Activated CD4-positive, alpha-beta T cell treated with anti-CD3 and anti-CD28 coated beads for 48 hours (primary cell): ENCODE measurements around the gene PLCB2.

Source experiments
- DNase-seq: peaks from one replicate; pipeline ENCODE4 v3.0.0-alpha.2; 2020

Gene PLCB2

DNA sequence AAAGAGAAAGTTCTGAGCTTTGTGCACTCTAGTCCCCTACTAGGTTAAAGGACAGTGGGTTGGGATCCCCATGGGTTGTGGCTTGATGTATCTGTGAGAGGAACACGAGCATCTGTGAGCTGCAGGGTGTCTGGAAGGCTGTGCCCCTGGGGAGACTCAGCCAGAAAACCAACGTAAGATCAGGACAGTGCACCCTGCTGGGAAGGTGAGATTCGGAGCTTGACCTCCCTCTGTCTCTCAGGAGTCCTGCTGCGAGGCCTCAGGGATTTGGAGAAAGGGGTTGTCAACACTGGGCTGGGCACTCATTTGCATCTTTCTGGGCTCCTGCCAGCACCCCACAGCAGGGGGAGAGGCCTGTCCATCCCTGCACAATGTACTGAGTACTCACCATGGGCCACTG is 40.1 kb downstream of the PLCB2 start:
- DNase-seq = no peak

GRCh38 chr15:40266828-40267304 is 40.9 kb downstream of the PLCB2 start:
- DNase-seq = peak; percentile 28

DNA sequence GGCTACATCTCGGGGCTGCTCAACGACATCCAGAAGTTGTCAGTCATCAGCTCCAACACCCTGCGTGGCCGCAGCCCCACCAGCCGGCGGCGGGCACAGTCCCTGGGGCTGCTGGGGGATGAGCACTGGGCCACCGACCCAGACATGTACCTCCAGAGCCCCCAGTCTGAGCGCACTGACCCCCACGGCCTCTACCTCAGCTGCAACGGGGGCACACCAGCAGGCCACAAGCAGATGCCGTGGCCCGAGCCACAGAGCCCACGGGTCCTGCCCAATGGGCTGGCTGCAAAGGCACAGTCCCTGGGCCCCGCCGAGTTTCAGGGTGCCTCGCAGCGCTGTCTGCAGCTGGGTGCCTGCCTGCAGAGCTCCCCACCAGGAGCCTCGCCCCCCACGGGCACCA is 41.9 kb downstream of the PLCB2 start:
- no peak for DNase-seq

GRCh38 chr15:40265355-40265754 is 42.4 kb downstream of the PLCB2 start:
- no peak for DNase-seq

DNA sequence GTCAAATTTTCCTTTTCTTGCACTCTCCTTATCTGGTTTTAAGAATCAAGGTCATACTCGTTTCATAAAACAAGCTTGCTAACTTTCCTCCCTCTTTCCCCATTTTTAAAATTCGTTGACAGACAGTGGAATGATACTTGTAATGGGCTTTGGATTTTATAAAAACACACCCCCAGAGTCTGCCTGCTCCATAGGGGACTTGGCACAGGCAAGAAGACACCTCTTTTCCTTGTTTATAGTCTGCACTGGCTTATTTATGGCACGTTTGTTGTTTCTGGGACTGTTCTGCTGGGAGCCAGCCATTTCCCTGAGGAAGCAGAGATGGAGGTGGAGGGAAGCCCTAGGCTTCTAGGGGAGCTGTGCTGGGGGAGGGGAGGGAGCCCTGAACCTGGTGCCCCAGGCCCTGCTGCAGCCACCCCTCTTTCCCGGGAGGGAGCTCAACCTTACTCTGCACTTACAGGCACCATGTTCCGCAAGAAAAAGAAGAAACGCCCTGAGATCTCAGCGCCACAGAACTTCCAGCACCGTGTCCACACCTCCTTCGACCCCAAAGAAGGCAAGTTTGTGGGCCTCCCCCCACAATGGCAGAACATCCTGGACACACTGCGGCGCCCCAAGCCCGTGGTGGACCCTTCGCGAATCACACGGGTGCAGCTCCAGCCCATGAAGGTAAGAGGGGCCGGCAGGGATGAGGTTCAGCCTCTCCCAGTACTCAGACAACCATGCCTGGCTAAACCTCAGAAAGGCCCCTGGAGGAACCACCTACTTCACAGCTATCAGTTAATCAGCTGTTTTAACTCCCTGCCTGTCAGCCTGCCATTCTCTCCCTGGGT is 43.2 kb downstream of the PLCB2 start:
- DNase-seq = no peak

GRCh38 chr15:40263024-40263754 is 44.5 kb downstream of the PLCB2 start:
- no peak for DNase-seq

- DNase-seq = no peak
These were observed 48.7 kb downstream of the PLCB2 start for GRCh38 chr15:40259021-40259420.

DNA sequence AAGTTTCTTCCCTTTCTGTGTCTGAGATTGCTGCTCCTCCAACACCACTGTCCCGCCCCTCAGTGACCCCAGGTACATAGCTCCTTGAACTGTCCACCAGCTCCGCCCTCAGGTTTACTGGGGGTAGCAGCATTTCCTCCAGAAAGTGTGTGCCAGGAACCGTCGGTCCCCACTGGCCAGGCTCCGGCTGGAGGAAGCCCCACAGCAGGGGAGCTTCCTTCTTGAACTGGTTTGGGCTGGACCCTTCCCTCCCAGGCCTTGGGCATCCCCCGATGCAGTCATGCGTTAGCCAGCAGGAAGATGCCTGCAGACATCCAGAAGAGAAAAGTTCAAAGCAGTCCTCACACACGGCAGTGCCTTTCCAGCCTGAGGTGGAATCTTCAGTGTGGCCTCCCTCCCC is 49.2 kb downstream of the PLCB2 start:
- DNase-seq = no peak

GRCh38 chr15:40257656-40258450 is 49.9 kb downstream of the PLCB2 start:
- no peak for DNase-seq

GRCh38 chr15:40256638-40257235 is 51.0 kb downstream of the PLCB2 start:
- no peak for DNase-seq

DNA sequence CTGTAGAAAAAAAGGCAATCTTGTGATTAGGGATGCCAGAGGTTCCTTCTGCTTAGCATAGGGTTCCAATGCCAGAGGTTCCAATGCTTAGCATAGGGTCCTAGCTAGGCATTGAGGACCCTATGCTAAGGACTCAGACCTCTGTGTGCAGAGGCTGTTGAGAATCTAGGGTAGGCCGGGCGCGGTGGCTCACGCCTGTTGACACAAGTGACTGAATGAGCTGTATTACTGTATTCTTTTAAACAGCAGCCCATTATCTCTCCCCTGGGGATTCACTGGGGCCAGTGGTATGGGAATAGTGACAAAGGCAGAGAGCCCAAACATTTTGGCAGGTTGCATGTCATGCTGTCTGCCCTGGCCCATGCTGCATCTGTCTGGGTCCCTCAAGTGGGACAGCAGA is 52.7 kb downstream of the PLCB2 start:
- no peak for DNase-seq

DNA sequence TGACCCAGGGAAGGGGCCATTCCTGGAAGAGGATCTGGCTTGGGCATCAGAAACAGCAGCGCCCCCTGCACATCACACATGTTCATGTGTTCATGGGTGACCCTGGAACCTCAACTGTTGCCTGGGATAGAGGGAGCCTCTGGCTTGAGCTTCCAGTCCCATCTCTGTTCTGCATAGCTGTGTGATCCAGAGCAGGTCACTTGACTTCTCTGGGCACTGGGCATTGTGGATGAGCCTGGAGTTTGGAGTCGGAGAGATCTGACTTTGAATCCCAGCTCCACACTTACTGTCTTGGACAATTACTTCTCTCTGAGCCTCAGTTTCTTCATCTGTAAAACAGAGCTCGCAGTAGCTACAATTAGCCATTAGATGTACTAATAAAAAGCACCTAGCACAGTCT is 53.3 kb downstream of the PLCB2 start:
- no peak for DNase-seq

DNA sequence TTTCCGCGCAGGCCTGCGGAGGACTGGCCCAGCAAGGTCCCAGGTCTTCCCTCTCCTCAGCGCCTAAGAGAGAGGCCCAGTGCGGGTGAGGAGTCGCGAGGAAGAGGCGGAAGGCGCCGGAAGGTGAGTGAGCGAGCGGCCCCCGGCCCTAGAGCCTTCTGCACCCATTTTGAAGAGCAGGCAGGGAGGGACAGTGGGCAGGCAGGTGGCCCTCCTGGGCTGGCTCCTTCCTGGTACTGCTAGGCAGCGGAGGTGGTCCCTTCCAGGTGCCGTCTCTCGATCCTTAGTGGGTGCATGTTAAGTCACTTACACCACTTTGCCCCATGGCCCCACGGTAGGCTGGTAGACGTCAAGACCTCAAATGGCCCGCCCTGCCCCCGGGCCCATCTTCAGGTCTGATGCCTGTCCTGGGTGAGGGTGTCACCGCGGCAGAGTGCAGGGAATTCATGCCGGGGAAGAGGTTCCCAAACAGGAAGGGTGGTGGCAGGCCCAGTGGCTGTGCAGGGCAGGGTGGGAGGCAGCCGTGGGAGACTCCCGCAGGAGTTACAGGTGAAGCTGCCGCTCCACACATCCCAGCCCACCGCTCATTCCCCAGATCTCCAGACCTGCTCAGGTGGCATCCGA is 54.5 kb downstream of the PLCB2 start:
- DNase-seq = no peak

DNA sequence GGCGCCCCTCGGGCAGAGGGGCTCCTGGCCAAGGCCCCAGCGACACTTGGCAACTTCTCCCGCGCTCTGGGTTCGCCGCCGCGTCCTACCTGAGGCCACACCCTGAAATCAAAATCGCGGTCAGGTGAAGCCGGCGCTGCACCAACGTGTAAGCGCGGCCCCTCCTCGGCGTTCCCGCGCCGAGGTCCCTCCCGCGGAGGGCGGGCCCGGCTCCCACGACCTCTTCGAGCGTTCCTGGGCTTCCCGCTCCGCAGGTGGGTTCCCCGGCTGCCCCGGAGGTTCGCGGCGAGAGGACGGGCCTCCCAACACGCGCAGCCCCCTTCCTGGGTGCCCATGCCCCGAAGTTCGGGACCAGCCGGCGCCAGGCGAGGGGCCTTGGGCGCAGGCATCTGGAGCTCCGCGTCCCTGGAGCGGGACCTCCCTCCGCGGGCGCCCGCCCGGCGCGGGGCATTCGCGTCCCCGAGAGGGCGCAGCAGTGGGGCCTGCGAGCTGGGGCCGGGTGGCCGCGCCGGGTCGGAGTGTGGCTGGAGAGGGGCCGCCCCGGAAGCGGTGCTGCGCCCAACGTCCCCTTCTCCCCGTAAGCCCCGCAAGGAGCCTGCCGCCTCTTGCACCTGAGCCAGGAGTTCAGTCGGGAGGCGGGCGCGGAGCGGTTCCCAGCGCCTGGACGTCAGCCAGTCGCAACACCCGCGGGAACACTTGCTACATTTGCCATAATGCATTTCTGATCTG is 55.1 kb downstream of the PLCB2 start:
- peak; percentile 23 for DNase-seq

GRCh38 chr15:40252141-40252437 is 55.6 kb downstream of the PLCB2 start:
- DNase-seq = no peak

DNA sequence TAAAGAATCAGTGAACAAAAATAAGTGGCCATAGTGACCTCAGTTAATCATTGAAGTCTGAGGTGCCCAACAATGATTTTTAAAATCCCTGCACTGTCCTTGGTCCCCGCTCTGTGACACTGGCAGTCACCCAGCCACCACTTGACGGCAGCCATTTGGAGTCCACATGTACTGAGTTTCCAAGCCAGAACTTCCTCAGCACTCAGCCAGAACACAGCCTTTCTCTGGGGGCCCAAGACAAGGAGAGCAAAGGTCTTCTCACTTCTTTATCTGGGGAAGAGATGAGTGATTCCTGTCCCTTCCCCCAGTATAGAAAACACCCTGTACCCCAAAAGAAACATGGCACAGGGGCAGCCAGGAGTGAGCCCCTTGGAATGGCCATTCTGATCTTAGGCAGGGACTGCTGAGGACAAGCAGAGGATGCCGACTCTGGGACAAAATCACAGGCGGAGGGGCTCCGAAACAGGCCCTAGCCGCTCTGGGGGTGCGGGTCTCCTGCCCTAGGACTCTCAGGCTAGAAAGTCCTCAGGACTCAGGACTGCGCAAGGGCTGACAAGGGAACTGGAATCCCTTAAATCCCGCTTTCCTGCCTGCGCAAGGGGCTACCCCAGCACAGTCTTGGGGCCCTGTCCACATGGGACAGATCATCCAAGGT is 56.1 kb downstream of the PLCB2 start:
- no peak for DNase-seq

DNA sequence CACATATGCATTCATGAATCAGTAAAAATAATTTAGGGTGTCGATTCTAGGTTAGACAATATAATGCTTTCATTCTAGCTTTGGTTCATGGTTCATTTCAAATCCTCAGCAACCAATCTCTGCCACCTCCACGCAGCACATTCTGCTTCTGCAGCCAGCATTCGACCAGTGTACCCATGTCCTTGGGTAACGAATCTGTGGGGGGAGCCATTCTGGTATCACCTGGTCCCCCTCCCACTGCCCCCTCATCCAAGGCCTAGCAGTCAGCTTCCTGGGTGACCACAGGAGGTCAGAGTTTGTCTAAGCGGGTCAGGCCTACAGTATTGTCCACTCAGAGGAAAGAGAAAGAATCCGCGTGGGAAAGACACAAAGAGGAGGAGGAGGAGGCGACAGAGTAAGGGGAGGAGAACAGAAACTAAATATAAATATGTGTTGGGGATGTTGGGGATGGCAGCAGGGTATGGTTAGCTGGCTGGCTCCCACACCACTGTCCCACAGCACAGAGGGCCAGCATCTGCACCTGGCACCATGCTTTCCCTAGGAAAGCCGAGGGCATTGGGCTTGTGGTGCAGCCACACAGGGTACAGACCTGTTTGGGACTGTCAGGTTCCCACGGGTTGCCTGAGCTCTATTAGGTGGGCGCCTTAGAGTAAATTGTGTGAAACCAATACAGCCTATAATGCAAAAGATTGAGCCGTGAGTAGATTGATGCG is 56.8 kb downstream of the PLCB2 start:
- no peak for DNase-seq

DNA sequence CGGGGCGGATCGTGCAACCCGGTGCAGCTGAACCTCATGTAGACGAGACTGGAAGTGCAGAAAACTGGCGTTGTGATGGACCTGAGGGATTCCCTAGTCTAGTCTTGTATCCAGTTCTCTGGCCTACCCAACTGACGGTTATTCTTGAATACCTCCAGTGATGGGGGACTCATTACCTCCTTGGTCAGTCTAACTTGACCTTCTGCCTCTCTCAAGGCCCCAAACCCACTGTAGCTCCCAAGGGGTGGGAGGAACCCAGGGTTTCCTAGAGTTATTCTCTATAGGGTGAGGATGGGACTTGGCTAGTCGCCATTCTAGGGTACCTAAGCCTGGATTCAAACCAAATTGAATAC is 57.5 kb downstream of the PLCB2 start:
- no peak for DNase-seq

DNA sequence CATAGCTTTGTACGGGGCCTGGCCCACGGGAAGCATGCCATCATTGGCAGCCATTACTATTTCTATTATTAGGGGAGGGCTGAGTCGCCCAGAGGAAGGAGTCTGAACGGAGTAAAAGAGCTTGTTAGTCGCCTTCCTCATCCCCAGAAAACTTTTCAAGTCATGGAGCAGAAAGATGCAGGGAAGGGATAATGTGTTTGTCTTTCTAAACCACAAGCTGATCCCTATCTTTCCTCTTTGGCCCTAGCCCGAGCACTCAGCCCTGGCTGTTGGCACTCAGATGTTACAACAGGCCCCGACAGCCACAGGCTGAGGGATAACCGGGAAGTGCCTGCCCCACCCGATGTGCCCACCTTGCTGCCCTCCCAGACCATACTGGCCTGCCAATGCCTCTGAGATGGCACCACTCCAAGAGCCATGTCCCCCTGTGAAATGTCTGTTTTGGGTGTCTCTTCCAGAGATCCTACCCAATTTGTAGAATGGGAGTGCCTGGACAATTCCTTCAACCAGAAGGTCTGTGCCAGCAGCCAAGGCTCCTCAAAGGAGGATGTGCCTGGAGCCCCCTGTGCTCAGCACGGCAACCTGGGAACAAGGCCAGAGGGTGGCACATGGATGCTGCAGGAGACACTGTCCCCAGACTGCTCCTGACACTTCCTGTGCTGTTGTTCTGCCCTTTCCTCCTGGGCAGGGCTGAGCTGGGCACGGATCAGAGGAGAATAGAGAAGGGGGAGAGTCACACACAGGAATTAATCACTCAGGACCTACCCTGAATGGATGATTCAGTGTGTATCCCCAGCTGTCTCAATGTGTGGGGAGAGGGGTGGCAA is 58.0 kb downstream of the PLCB2 start:
- DNase-seq = no peak
